Prostate gland (tissue), 2 donors: ENCODE measurements around the gene LYSMD4. TPM values are rescaled to one million over a fixed set of nuclear protein-coding genes. Genes with fewer than 3 reads are reported as not detected.
A peak's percentile ranks its signal among the peaks of the same experiment; 100 is the strongest.
"Not testable (repeated sequence)": the region's sequence is repeated elsewhere in the genome, so short reads cannot be mapped to it uniquely, and the experiment has no call there.

ENCODE experiments used
- DNase-seq: peaks from one replicate; pipeline ENCODE4 v3.0.0-alpha.2; 2019; ENCODE audit warnings: low spot score
- H3K27ac ChIP-seq, 2 donors: fragments of 200-600 bp; sonication (generic); 2 replicates each; pipeline ENCODE4 v1.5.1; 2017 to 2019
- H3K27me3 ChIP-seq: fragments of 200-600 bp; sonication (generic); replicated peaks from 2 replicates; pipeline ENCODE4 v1.5.1; 2019; ENCODE audit not compliant: insufficient read depth
- H3K36me3 ChIP-seq, 2 donors: fragments of 200-600 bp; sonication (generic); 1 replicate in 1 of 2; 2 replicates in 1 of 2; pipeline versions ENCODE4 v1.5.1 to v1.8.1; 2017 to 2019
- H3K4me1 ChIP-seq: fragments of 200-600 bp; sonication (generic); replicated peaks from 2 replicates; pipeline ENCODE4 v1.5.1; 2019
- H3K4me3 ChIP-seq, 2 donors: fragments of 200-600 bp; sonication (generic); 2 replicates each; pipeline ENCODE4 v1.5.1; 2017 to 2019
- H3K9me3 ChIP-seq: fragments of 200-600 bp; sonication (generic); 2 replicates; pipeline ENCODE4 v1.5.1; 2017
- CTCF ChIP-seq, 4 experiments: fragments of 200-600 bp in 2 of 4; fragments of 450-650 bp in 2 of 4; sonication (generic) in 2 of 4; IDR thresholded peaks; 1 replicate in 3 of 4; 2 replicates in 1 of 4; pipeline ENCODE4 v1.5.1; 2016 to 2019; ENCODE audit warnings: antibody characterized with exemption in 4 of 4, mild to moderate bottlenecking in 2 of 4, moderate library complexity in 2 of 4
- POLR2A ChIP-seq: fragments of 450-650 bp; IDR thresholded peaks from one replicate; pipeline ENCODE4 v1.6.1; 2016; ENCODE audit warnings: antibody characterized with exemption, mild to moderate bottlenecking
- POLR2AphosphoS5 ChIP-seq: sonication (generic); formaldehyde crosslinking; IDR thresholded peaks from one replicate; pipeline ENCODE4 v1.6.1; 2017; ENCODE audit warnings: antibody characterized with exemption
- WGBS: methylation state at CpG from one replicate; pipeline ENCODE4 v1.1.5; 2018; 5-methylcytosine and 5-hydroxymethylcytosine counted together
- intact Hi-C: fragments of 100-400 bp; cut with DNase I; formaldehyde crosslinking; loops from one replicate; pipeline ENCODE4 v1.14.2; 2022
- total RNA-seq, 2 donors: library from RNA; depleted of rRNA; stranded (reverse); fragments of >200 nt; gene quantifications; one replicate each; pipeline ENCODE4 v1.1.0, GENCODE V29; 2016

The LYSMD4 gene
- total RNA-seq, 2 donors from 2014 or later: 2.7 to 21.1 TPM

- H3K27ac ChIP-seq: no peak overlapping the region
- TF ChIP-seq POLR2A: no peak
- no peak for TF ChIP-seq POLR2AphosphoS5
- TF ChIP-seq CTCF (IDR thresholded peaks at IDR 0.05): no peak
- no peaks in the 10 kb centered on the region for H3K4me1 ChIP-seq
- H3K27me3 ChIP-seq: no peaks in the 10 kb centered on the region
- intact Hi-C loops: no loop called here
- no peaks in the 10 kb centered on the region for H3K36me3 ChIP-seq
- H3K4me3 ChIP-seq: no peak overlapping the region
- no peaks in the 10 kb centered on the region for H3K9me3 ChIP-seq
- no peak for DNase-seq
- 96% methylated on average over 1 of the region's 1 CpG for WGBS
These were observed 29.1 kb upstream of the LYSMD4 start for GRCh38 chr15:99762288-99762687.

- DNase-seq: peak; percentile 55
- WGBS: 3% methylated on average over 7 of the region's 7 CpGs
- TF ChIP-seq CTCF (IDR thresholded peaks at IDR 0.05) (peak; percentile 49 to 75 (median 62)), POLR2A (no peak), POLR2AphosphoS5 (peak; percentile 53)
- no peaks in the 10 kb centered on the region for H3K9me3 ChIP-seq
- H3K27me3 ChIP-seq: no peaks in the 10 kb centered on the region
- no peaks in the 10 kb centered on the region for H3K4me1 ChIP-seq
- H3K4me3 ChIP-seq: no peak overlapping the region
- intact Hi-C loops: loop anchor here (10.0 kb wide), 1 partner anchor 481 kb away; no protein-coding TSS in a partner anchor
- no peaks in the 10 kb centered on the region for H3K36me3 ChIP-seq
- H3K27ac ChIP-seq: no peak overlapping the region
These were observed 22.6 kb upstream of the LYSMD4 start for GRCh38 chr15:99755692-99756409.

DNA sequence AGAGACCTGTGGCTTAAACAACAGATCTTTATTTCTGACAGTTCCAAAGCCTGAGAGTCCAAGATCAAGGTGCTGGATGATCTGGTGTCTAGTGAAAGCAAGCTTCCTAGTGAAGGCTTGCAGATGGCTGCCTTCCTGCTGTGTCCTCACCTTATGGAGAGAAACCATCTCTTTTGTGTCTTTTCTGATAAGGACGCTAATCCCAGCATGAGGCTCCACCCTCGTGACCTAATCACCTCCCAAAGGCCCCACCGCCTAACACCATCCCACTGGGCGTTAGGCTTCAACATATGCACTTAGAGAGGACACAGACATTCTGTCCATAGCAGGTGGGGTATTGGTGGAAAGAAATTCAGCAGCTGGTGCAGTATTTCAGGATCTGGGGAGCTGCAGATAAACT, 19.8 kb upstream of the LYSMD4 start:
- Histone ChIP-seq H3K4me1 (no peaks in the 10 kb centered on the region), H3K4me3 (no peak overlapping the region), H3K27me3 (no peaks in the 10 kb centered on the region), H3K27ac (no peak overlapping the region), H3K36me3 (no peaks in the 10 kb centered on the region), H3K9me3 (no peaks in the 10 kb centered on the region)
- no peak for DNase-seq
- WGBS: 91% methylated on average over 4 of the region's 4 CpGs
- intact Hi-C loops: loop anchor here (10.0 kb wide), 1 partner anchor 478 kb away; no protein-coding TSS in a partner anchor
- TF ChIP-seq POLR2AphosphoS5: no peak
- TF ChIP-seq CTCF (IDR thresholded peaks at IDR 0.05): no peak
- no peak for TF ChIP-seq POLR2A

DNA sequence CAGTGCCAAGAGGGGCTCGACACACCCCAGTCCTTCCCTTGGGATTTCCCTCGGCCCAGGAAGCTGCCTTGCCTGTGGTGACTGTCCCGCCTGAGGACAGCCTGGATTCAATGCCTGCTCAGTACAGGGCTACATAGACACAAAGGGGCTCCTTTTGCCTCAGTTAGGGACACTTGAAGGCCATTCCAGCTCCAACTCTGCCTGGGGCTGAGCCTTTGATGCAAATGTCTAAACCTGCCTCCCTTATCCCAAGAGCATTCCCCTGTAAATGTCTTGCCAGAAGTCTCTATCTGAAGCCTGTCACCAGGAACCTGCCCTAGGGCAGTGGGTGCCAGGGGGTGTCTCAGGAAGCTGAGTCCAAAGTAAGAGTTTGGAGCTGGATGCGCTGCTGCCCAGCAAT, 19.3 kb upstream of the LYSMD4 start:
- H3K27me3 ChIP-seq: no peaks in the 10 kb centered on the region
- no peak overlapping the region for H3K27ac ChIP-seq
- H3K9me3 ChIP-seq: no peaks in the 10 kb centered on the region
- no peaks in the 10 kb centered on the region for H3K4me1 ChIP-seq
- no peak overlapping the region for H3K4me3 ChIP-seq
- intact Hi-C loops: loop anchor here (10.0 kb wide), 1 partner anchor 478 kb away; no protein-coding TSS in a partner anchor
- TF ChIP-seq POLR2AphosphoS5 (no peak), POLR2A (no peak), CTCF (IDR thresholded peaks at IDR 0.05) (no peak)
- no peak for DNase-seq
- 95% methylated on average over 4 of the region's 4 CpGs for WGBS
- H3K36me3 ChIP-seq: no peaks in the 10 kb centered on the region

GRCh38 chr15:99750326-99750725, 17.1 kb upstream of the LYSMD4 start:
- intact Hi-C loops: loop anchor here (10.0 kb wide), 1 partner anchor 476 kb away; no protein-coding TSS in a partner anchor
- 78% methylated on average over 10 of the region's 11 CpGs for WGBS

More at GRCh38 chr15:99750326-99750725, 17.1 kb upstream of the LYSMD4 start:
- H3K4me3 ChIP-seq, DNase-seq, H3K9me3 ChIP-seq, H3K4me1 ChIP-seq, H3K27ac ChIP-seq, H3K27me3 ChIP-seq, H3K36me3 ChIP-seq: not testable (repeated sequence)
